Upper lobe of left lung (tissue), 6 donors: ENCODE measurements around the gene STARD9. TPM values are rescaled to one million over a fixed set of nuclear protein-coding genes. Genes with fewer than 3 reads are reported as not detected.
"Not testable (repeated sequence)": the region's sequence is repeated elsewhere in the genome, so short reads cannot be mapped to it uniquely, and the experiment has no call there.

Source experiments
- ATAC-seq, 2 donors: fragments of 200-7000 bp; cut with Tn5 transposase; one replicate each; pipeline ENCODE4 v1.9.1; 2022; ENCODE audit warnings: mild to moderate bottlenecking in 2 of 2, moderate library complexity in 2 of 2; ENCODE audit not compliant: low FRiP score in 2 of 2
- DNase-seq, 2 donors: peaks; one replicate each; pipeline ENCODE4 v3.0.0-alpha.2; 2019 to 2020
- H3K27ac ChIP-seq, 4 donors: fragments of 200-600 bp; sonication (generic); one replicate each; pipeline ENCODE4 v1.5.1; 2016 to 2019
- H3K27me3 ChIP-seq, 4 donors: fragments of 200-600 bp; sonication (generic); one replicate each; pipeline ENCODE4 v1.5.1; 2017 to 2019
- H3K36me3 ChIP-seq, 4 donors: fragments of 200-600 bp; sonication (generic); one replicate each; pipeline ENCODE4 v1.5.1; 2016 to 2019
- H3K4me1 ChIP-seq, 4 donors: fragments of 200-600 bp; sonication (generic); one replicate each; pipeline ENCODE4 v1.5.1; 2018 to 2019
- H3K4me3 ChIP-seq, 4 donors: fragments of 200-600 bp; sonication (generic); one replicate each; pipeline ENCODE4 v1.5.1; 2017 to 2019; ENCODE audit warnings: mild to moderate bottlenecking in 2 of 4, moderate library complexity in 1 of 4
- H3K9me3 ChIP-seq, 4 donors: fragments of 200-600 bp; sonication (generic); one replicate each; pipeline ENCODE4 v1.5.1; 2018 to 2019
- CTCF ChIP-seq, 6 experiments: fragments of 450-650 bp in 4 of 6; fragments of 200-600 bp in 2 of 6; sonication (generic) in 2 of 6; IDR thresholded peaks; one replicate each; pipeline ENCODE4 v1.5.1; 2016 to 2019; ENCODE audit warnings: antibody characterized with exemption in 6 of 6
- EP300 ChIP-seq, 4 donors: sonication (generic); formaldehyde crosslinking; IDR thresholded peaks; one replicate each; pipeline ENCODE4 v1.5.1; 2017; ENCODE audit warnings: antibody characterized with exemption in 4 of 4, control low read depth in 2 of 4
- POLR2A ChIP-seq, 4 donors: fragments of 450-650 bp; IDR thresholded peaks; one replicate each; pipeline ENCODE4 v1.5.1; 2016 to 2017; ENCODE audit warnings: antibody characterized with exemption in 4 of 4, mild to moderate bottlenecking in 2 of 4
- POLR2AphosphoS5 ChIP-seq, 2 donors: sonication (generic); formaldehyde crosslinking; IDR thresholded peaks; one replicate each; pipeline ENCODE4 v1.5.1; 2017; ENCODE audit warnings: antibody characterized with exemption in 2 of 2
- WGBS, 2 donors: methylation state at CpG; one replicate each; pipeline ENCODE4 v1.1.5; 2017 to 2018; 5-methylcytosine and 5-hydroxymethylcytosine counted together
- total RNA-seq, 6 donors: library from RNA; depleted of rRNA in 4 of 6; stranded (reverse); fragments of >200 nt in 4 of 6; gene quantifications; one replicate each; pipeline versions ENCODE4 v1.1.0 to v1.2.1, GENCODE V29; 2016 to 2021
- donor health status: DM: no; HTN: no; CAD: no; lungs with moderate emphysema.
- donor health status: DM: no; HTN: yes; CAD: no; lungs with severe emphysema.

Gene STARD9
- total RNA-seq, 6 donors from 2014 or later: 14.6 to 141 (median 28.8) TPM

GRCh38 chr15:42553554-42553953 lies 21.9 kb upstream of the STARD9 start:
- Histone ChIP-seq H3K27me3 (no peaks in the 10 kb centered on the region), H3K4me1 (peaks cover 8 to 14% (median 11%) of the 10 kb centered on the region in 4 donors), H3K27ac (no peak overlapping the region), H3K4me3 (no peak overlapping the region), H3K36me3 (peaks cover 0 to 7% (median 3%) of the 10 kb centered on the region in 4 donors), H3K9me3 (no peaks in the 10 kb centered on the region)
- no peak for DNase-seq
- 88 to 97% methylated on average over 1 of the region's 1 CpG for WGBS, 2 donors
- TF ChIP-seq POLR2AphosphoS5 (IDR thresholded peaks at IDR 0.05): no peak
- TF ChIP-seq CTCF (IDR thresholded peaks at IDR 0.05): no peak
- TF ChIP-seq POLR2A (IDR thresholded peaks at IDR 0.05): no peak
- no peak for ATAC-seq

- not testable (repeated sequence) for H3K9me3 ChIP-seq, H3K27me3 ChIP-seq, H3K4me3 ChIP-seq, DNase-seq, H3K27ac ChIP-seq, H3K4me1 ChIP-seq
- peaks cover 4 to 39% (median 20%) of the 10 kb centered on the region in 4 donors for H3K36me3 ChIP-seq
- ATAC-seq: peak in 1 of 2 donors; percentile 31
- 97 to 98% methylated on average over 10 to 12 of the region's 12 CpGs for WGBS, 2 donors
These were observed 18.7 kb upstream of the STARD9 start for GRCh38 chr15:42556550-42557207.

- Histone ChIP-seq H3K9me3 (no peaks in the 10 kb centered on the region), H3K27me3 (no peaks in the 10 kb centered on the region), H3K4me1 (no peaks in the 10 kb centered on the region), H3K27ac (no peak overlapping the region), H3K36me3 (peaks cover 15 to 57% (median 27%) of the 10 kb centered on the region in 4 donors), H3K4me3 (no peak overlapping the region)
- 94 to 98% methylated on average over 3 of the region's 3 CpGs for WGBS, 2 donors
- TF ChIP-seq POLR2AphosphoS5 (IDR thresholded peaks at IDR 0.05): no peak
- TF ChIP-seq CTCF (IDR thresholded peaks at IDR 0.05): no peak
- TF ChIP-seq POLR2A (IDR thresholded peaks at IDR 0.05): no peak
- TF ChIP-seq EP300 (IDR thresholded peaks at IDR 0.05): no peak
- ATAC-seq (no peak), DNase-seq (no peak)
These were observed 16.7 kb upstream of the STARD9 start for GRCh38 chr15:42558739-42559138.

DNA sequence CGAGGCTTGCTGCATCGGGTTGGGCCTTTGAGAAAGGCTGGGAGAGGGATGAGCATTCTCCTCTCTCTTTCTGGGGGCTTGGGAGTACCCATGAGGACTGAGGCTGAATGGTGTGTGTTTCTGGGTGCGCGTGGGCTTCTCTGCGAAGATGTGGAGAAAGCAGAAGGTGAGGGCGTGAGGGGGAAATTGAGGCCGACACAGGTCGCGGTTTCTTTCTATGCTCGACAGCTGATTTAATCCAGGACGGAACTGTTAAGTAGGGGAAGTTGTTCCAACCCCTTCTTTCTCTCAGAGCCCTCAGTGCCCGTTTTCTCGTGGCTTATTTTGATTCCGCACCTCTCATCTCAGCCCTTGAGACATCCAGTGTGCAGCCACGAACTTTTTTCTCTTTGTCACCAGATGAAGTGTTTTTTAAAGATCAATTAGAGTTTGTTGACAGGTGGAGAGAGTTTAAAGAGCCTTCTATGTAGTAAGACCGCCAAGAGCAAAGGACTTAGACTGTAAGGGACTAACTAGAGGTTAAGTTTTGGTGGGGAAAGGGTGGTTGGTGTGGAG lies 711 bp downstream of the STARD9 start:
- WGBS, 2 donors: 8 to 10% methylated on average over 9 to 16 of the region's 16 CpGs
- H3K27me3 ChIP-seq: no peaks in the 10 kb centered on the region
- H3K9me3 ChIP-seq: no peaks in the 10 kb centered on the region
- no peaks in the 10 kb centered on the region for H3K36me3 ChIP-seq
- peak overlapping the region; percentile 79 to 92 (median 87) for H3K27ac ChIP-seq
- DNase-seq (no peak), ATAC-seq (no peak)
- H3K4me3 ChIP-seq: peak overlapping the region; percentile 70 to 97 (median 90)
- H3K4me1 ChIP-seq: peaks cover 10 to 35% (median 30%) of the 10 kb centered on the region in 4 donors
- TF ChIP-seq CTCF (IDR thresholded peaks at IDR 0.05) (no peak), POLR2A (IDR thresholded peaks at IDR 0.05) (no peak), POLR2AphosphoS5 (IDR thresholded peaks at IDR 0.05) (no peak), EP300 (IDR thresholded peaks at IDR 0.05) (no peak)

GRCh38 chr15:42576776-42577175 lies 1.4 kb downstream of the STARD9 start:
- H3K4me3 ChIP-seq: peak overlapping the region in 3 of 4 donors; percentile 70 to 93 (median 86)
- WGBS, 2 donors: 83 to 88% methylated on average over 1 of the region's 1 CpG
- H3K27ac ChIP-seq: peak overlapping the region in 3 of 4 donors; percentile 79 to 92 (median 90)
- no peaks in the 10 kb centered on the region for H3K36me3 ChIP-seq
- H3K9me3 ChIP-seq: no peaks in the 10 kb centered on the region
- DNase-seq (no peak), ATAC-seq (no peak)
- H3K27me3 ChIP-seq: no peaks in the 10 kb centered on the region
- peaks cover 13 to 39% (median 34%) of the 10 kb centered on the region in 4 donors for H3K4me1 ChIP-seq
- TF ChIP-seq POLR2A (IDR thresholded peaks at IDR 0.05): no peak
